RPMI7951 (cell line): ENCODE data around the gene STK33. TPM values are rescaled to one million over a fixed set of nuclear protein-coding genes. Genes with fewer than 3 reads are reported as not detected.

Experiments
- DNase-seq: peaks from one replicate; pipeline ENCODE4 v3.0.0-alpha.2; 2012; ENCODE audit warnings: low read depth
- total RNA-seq: library from RNA; depleted of rRNA; stranded (reverse); fragments of >200 nt; shearing (Covaris generic); gene quantifications from 2 replicates; pipeline ENCODE4 v1.2.3, GENCODE V29; 2014; rRNA removed

STK33 gene
- total RNA-seq: 0.48 and 0.78 TPM in 2 replicates

- DNase-seq: no peak
These were observed at the start of gene STK33 for GRCh38 chr11:8593935-8594909. Gene STK33 (minus strand): TSS chr11:8594228. CDS start chr11:8474905, 119,323 bp downstream.

GRCh38 chr11:8642196-8642841 lies 48.3 kb upstream of the STK33 start:
- no peak for DNase-seq

GRCh38 chr11:8641332-8641731 lies 47.3 kb upstream of the STK33 start:
- DNase-seq: no peak

- DNase-seq: no peak
These were observed 46.4 kb upstream of the STK33 start for GRCh38 chr11:8640267-8640906.

- DNase-seq: no peak
These were observed 45.6 kb upstream of the STK33 start for GRCh38 chr11:8639655-8640054.

- DNase-seq: peak; percentile 15
These were observed 44.3 kb upstream of the STK33 start for GRCh38 chr11:8638300-8638699.

- no peak for DNase-seq
These were observed 42.1 kb upstream of the STK33 start for GRCh38 chr11:8636127-8636526.

- DNase-seq: no peak
These were observed 40.5 kb upstream of the STK33 start for GRCh38 chr11:8634498-8634897.

GRCh38 chr11:8631395-8632118 lies 37.5 kb upstream of the STK33 start:
- DNase-seq: peak; percentile 43

GRCh38 chr11:8624698-8625097 lies 30.7 kb upstream of the STK33 start:
- DNase-seq: no peak

GRCh38 chr11:8621147-8621546 lies 27.1 kb upstream of the STK33 start:
- DNase-seq: no peak

- no peak for DNase-seq
These were observed 23.0 kb upstream of the STK33 start for GRCh38 chr11:8617063-8617462.

GRCh38 chr11:8615291-8616032 lies 21.4 kb upstream of the STK33 start:
- no peak for DNase-seq

- no peak for DNase-seq
These were observed 20.5 kb upstream of the STK33 start for GRCh38 chr11:8614497-8614896.

- DNase-seq: no peak
These were observed 19.0 kb upstream of the STK33 start for GRCh38 chr11:8613036-8613435.

GRCh38 chr11:8612522-8612921 lies 18.5 kb upstream of the STK33 start:
- DNase-seq: no peak

- DNase-seq: no peak
These were observed 16.6 kb upstream of the STK33 start for GRCh38 chr11:8610532-8611116.

- peak; percentile 21 for DNase-seq
These were observed 14.6 kb upstream of the STK33 start for GRCh38 chr11:8608652-8609051.

- no peak for DNase-seq
These were observed 12.0 kb upstream of the STK33 start for GRCh38 chr11:8605971-8606563.

- peak; percentile 92 for DNase-seq
These were observed 10.2 kb upstream of the STK33 start for GRCh38 chr11:8604078-8604723.
